Measurements from ENCODE around the gene GALNT18. TPM values are rescaled to one million over a fixed set of nuclear protein-coding genes. Genes with fewer than 3 reads are reported as not detected.

GALNT18 gene
- total and polyA plus RNA-seq, 2 of the 4 experiments (the other 2 are of a cell fraction) = 9.5 to 11.3 TPM

DNA sequence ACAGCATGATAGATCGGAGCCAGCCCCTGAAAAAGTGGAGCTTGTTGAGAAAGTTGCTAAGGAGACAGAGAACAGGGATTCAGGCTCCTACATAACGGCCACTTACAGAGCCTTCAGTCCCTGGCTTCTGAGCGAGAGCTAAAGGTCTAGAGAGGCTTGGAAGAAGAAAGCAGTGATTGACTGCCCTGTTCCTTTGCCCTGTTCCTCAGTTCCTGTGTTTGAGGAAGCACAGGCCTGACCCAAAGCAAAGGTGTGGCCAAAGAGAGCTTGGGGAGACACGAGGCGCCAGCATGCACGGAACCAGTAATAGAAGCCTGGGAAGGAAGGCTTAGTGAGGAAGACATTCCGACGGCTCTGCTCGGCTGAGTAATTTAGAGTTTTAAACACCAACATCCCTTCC lies 194.7 kb downstream of the GALNT18 start:
- in situ Hi-C loops (cut with MboI; ENCODE audit: low sequenced_read_pairs) (no loop called here), dilution Hi-C loops (cut with HindIII; ENCODE audit: low sequenced_read_pairs, unreplicated experiment) (no loop called here), intact Hi-C loops (cut with micrococcal nuclease) (no loop called here)
- no peaks in the 10 kb centered on the region for H3K27me3 ChIP-seq (ENCODE audit: control insufficient read depth, insufficient read depth, low read length)
- no peak overlapping the region for H3K9ac ChIP-seq (ENCODE audit: low read depth, low read length)
- no peak overlapping the region for H4K91ac ChIP-seq (ENCODE audit: insufficient read depth, low read depth, low read length)
- H3K18ac ChIP-seq (ENCODE audit: low read depth, low read length) = no peak overlapping the region
- no peak overlapping the region for H3K23ac ChIP-seq (ENCODE audit: low read depth, low read length)
- no peak overlapping the region for H2BK5ac ChIP-seq (ENCODE audit: low read depth, low read length, poor library complexity, severe bottlenecking)
- no peaks in the 10 kb centered on the region for H3K9me3 ChIP-seq (ENCODE audit: control insufficient read depth, insufficient read depth, low read length)
- ATAC-seq (ENCODE audit: low read depth) = no peak
- H3K4me2 ChIP-seq (ENCODE audit: low read depth, low read length) = no peak overlapping the region
- no peaks in the 10 kb centered on the region for H4K20me1 ChIP-seq (ENCODE audit: insufficient read depth, low read length)
- TF ChIP-seq BHLHE40 (IDR thresholded peaks at IDR 0.05; ENCODE audit: low read depth, low read length) (no peak), NFE2L2 (IDR thresholded peaks at IDR 0.05; ENCODE audit: low read depth, low read length) (no peak), RFX5 (IDR thresholded peaks at IDR 0.05; ENCODE audit: low read depth, low read length) (no peak), RAD21 (IDR thresholded peaks at IDR 0.05; ENCODE audit: low read length) (no peak), CHD1 (IDR thresholded peaks at IDR 0.05; ENCODE audit: low read depth, low read length) (no peak), MXI1 (IDR thresholded peaks at IDR 0.05; ENCODE audit: borderline replicate concordance, low read depth, low read length) (no peak), FOS (IDR thresholded peaks at IDR 0.05; ENCODE audit: low read depth, low read length) (no peak), MAZ (IDR thresholded peaks at IDR 0.05; ENCODE audit: borderline replicate concordance, low read depth, low read length) (no peak)
- H3K56ac ChIP-seq (ENCODE audit: extremely low read depth, insufficient read depth, low read length) = no peak overlapping the region
- no peak overlapping the region for H4K8ac ChIP-seq (ENCODE audit: low read depth in 2 of 2, low read length in 2 of 2)
- CTCF ChIA-PET = no interaction called here
- H2BK20ac ChIP-seq (ENCODE audit: low read depth, low read length) = no peak overlapping the region
- DNase-seq = no peak
- H2AK5ac ChIP-seq (ENCODE audit: low read depth, low read length) = no peak overlapping the region
- no CpG with 5 or more reads among the region's 9 CpGs for WGBS, 2 experiments (ENCODE audit: extremely low coverage in 2 of 2, insufficient read length in 1 of 2)
- no peak overlapping the region for H2AK9ac ChIP-seq (replicated peaks; ENCODE audit: low read depth, low read length, poor library complexity)
- H3K79me1 ChIP-seq (ENCODE audit: low read depth in 1 of 2, low read length in 2 of 2) = no peaks in the 10 kb centered on the region
- H3K14ac ChIP-seq (replicated peaks; ENCODE audit: low read depth, low read length) = no peak overlapping the region
- H2AFZ ChIP-seq (replicated peaks; ENCODE audit: low read length, poor library complexity) = peak overlapping the region; percentile 5
- H3K9me1 ChIP-seq (ENCODE audit: insufficient read depth, low read length) = no peaks in the 10 kb centered on the region
- H3K4me1 ChIP-seq (ENCODE audit: control insufficient read depth, insufficient read depth, low read length) = peaks cover 3% of the 10 kb centered on the region; the same call in 1 of the 2 replicates
- POLR2A ChIA-PET (ENCODE audit: unreplicated experiment) = no interaction called here
- H4K5ac ChIP-seq (ENCODE audit: low read depth, low read length) = no peak overlapping the region
- no TSS peak for BruUV-seq (replicated peaks)
- no peaks in the 10 kb centered on the region for H3K36me3 ChIP-seq (ENCODE audit: control insufficient read depth, insufficient read depth, low read length)
- H2BK15ac ChIP-seq (ENCODE audit: low read depth, low read length) = no peak overlapping the region
- no peak overlapping the region for H2BK120ac ChIP-seq (ENCODE audit: low read depth, low read length)
- H3K4me3 ChIP-seq (ENCODE audit: insufficient read depth, low read depth, low read length) = no peak overlapping the region
- H3K27ac ChIP-seq (ENCODE audit: insufficient read depth, low read length) = no peak overlapping the region
- H3K4ac ChIP-seq (ENCODE audit: low read depth, low read length) = no peak overlapping the region

All from IMR-90 (cell line).